Measurements from ENCODE around the gene CCL19.

CCL19 gene

GRCh38 chr9:34686732-34687131, 4.3 kb downstream of the CCL19 start:
- H3K9me3 ChIP-seq, result no peaks in the 10 kb centered on the region
- no peak overlapping the region for H3K27ac ChIP-seq
- TF ChIP-seq CTCF (IDR thresholded peaks at IDR 0.05), result no peak
- no peaks in the 10 kb centered on the region for H3K27me3 ChIP-seq
- H3K36me3 ChIP-seq, result peaks cover 7% of the 10 kb centered on the region
- H3K4me3 ChIP-seq (ENCODE audit: low read depth in 1 of 2, low read length in 1 of 2), result no peak overlapping the region
- peaks cover 8 to 14% of the 10 kb centered on the region in 2 experiments for H3K4me1 ChIP-seq (ENCODE audit: control insufficient read depth in 1 of 2, insufficient read depth in 1 of 2, low read depth in 1 of 2, low read length in 1 of 2)

GRCh38 chr9:34686231-34686630, 4.8 kb downstream of the CCL19 start:
- Histone ChIP-seq H3K27me3 (no peaks in the 10 kb centered on the region), H3K4me3 (ENCODE audit: low read depth in 1 of 2, low read length in 1 of 2) (no peak overlapping the region), H3K9me3 (no peaks in the 10 kb centered on the region), H3K4me1 (ENCODE audit: control insufficient read depth in 1 of 2, insufficient read depth in 1 of 2, low read depth in 1 of 2, low read length in 1 of 2) (peaks cover 4 to 9% of the 10 kb centered on the region in 2 experiments), H3K27ac (no peak overlapping the region), H3K36me3 (peaks cover 7% of the 10 kb centered on the region)
- TF ChIP-seq CTCF (IDR thresholded peaks at IDR 0.05), result no peak

- peaks cover 0 to 2% of the 10 kb centered on the region in 2 experiments for H3K4me1 ChIP-seq (ENCODE audit: control insufficient read depth in 1 of 2, insufficient read depth in 1 of 2, low read depth in 1 of 2, low read length in 1 of 2)
- H3K4me3 ChIP-seq (ENCODE audit: low read depth in 1 of 2, low read length in 1 of 2), result no peak overlapping the region
- no peak overlapping the region for H3K27ac ChIP-seq
- no peaks in the 10 kb centered on the region for H3K27me3 ChIP-seq
- no peak for TF ChIP-seq CTCF (IDR thresholded peaks at IDR 0.05)
- H3K9me3 ChIP-seq, result no peaks in the 10 kb centered on the region
- peaks cover 7% of the 10 kb centered on the region for H3K36me3 ChIP-seq
Observed at GRCh38 chr9:34685591-34685990, 5.5 kb downstream of the CCL19 start.

GRCh38 chr9:34684816-34685215, 6.3 kb downstream of the CCL19 start:
- H3K4me3 ChIP-seq (ENCODE audit: low read depth in 1 of 2, low read length in 1 of 2), result no peak overlapping the region
- H3K27ac ChIP-seq, result no peak overlapping the region
- TF ChIP-seq CTCF (IDR thresholded peaks at IDR 0.05), result no peak
- peaks cover 7% of the 10 kb centered on the region for H3K36me3 ChIP-seq
- H3K4me1 ChIP-seq (ENCODE audit: control insufficient read depth in 1 of 2, insufficient read depth in 1 of 2, low read depth in 1 of 2, low read length in 1 of 2), result no peaks in the 10 kb centered on the region
- H3K27me3 ChIP-seq, result no peaks in the 10 kb centered on the region
- no peaks in the 10 kb centered on the region for H3K9me3 ChIP-seq

- no peak overlapping the region for H3K4me3 ChIP-seq (ENCODE audit: low read depth in 1 of 2, low read length in 1 of 2)
- no peaks in the 10 kb centered on the region for H3K9me3 ChIP-seq
- no peak for TF ChIP-seq CTCF (IDR thresholded peaks at IDR 0.05)
- H3K27me3 ChIP-seq, result no peaks in the 10 kb centered on the region
- H3K4me1 ChIP-seq (ENCODE audit: control insufficient read depth in 1 of 2, insufficient read depth in 1 of 2, low read depth in 1 of 2, low read length in 1 of 2), result no peaks in the 10 kb centered on the region
- H3K36me3 ChIP-seq, result peaks cover 7% of the 10 kb centered on the region
- H3K27ac ChIP-seq, result no peak overlapping the region
Observed at GRCh38 chr9:34684145-34684544, 6.9 kb downstream of the CCL19 start.

GRCh38 chr9:34675869-34676268, 15.2 kb downstream of the CCL19 start:
- H3K27ac ChIP-seq, result no peak overlapping the region
- no peaks in the 10 kb centered on the region for H3K4me1 ChIP-seq (ENCODE audit: control insufficient read depth in 1 of 2, insufficient read depth in 1 of 2, low read depth in 1 of 2, low read length in 1 of 2)
- no peak overlapping the region for H3K4me3 ChIP-seq (ENCODE audit: low read depth in 1 of 2, low read length in 1 of 2)
- no peaks in the 10 kb centered on the region for H3K27me3 ChIP-seq
- no peaks in the 10 kb centered on the region for H3K36me3 ChIP-seq
- TF ChIP-seq CTCF (IDR thresholded peaks at IDR 0.05), result no peak
- no peaks in the 10 kb centered on the region for H3K9me3 ChIP-seq

Measured in neutrophil (primary cell).